Measurements from ENCODE around the gene SMPD3.

DNA sequence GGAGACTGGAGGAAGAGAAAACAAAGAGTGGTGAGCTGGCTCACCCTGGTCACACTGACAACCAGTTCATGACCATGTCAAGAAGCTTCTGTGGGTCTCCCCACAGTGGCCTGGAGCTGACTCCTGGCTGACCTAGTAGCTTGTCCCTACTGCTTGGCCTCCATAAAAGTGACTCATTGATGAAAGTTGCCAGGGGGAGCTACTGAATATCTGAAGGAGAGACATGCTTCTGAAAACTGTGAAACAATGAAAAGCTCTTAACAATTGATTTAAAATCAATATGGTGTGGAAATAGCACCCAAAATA lies 22.0 kb downstream of the SMPD3 start:
- TF ChIP-seq, protein P1, sequence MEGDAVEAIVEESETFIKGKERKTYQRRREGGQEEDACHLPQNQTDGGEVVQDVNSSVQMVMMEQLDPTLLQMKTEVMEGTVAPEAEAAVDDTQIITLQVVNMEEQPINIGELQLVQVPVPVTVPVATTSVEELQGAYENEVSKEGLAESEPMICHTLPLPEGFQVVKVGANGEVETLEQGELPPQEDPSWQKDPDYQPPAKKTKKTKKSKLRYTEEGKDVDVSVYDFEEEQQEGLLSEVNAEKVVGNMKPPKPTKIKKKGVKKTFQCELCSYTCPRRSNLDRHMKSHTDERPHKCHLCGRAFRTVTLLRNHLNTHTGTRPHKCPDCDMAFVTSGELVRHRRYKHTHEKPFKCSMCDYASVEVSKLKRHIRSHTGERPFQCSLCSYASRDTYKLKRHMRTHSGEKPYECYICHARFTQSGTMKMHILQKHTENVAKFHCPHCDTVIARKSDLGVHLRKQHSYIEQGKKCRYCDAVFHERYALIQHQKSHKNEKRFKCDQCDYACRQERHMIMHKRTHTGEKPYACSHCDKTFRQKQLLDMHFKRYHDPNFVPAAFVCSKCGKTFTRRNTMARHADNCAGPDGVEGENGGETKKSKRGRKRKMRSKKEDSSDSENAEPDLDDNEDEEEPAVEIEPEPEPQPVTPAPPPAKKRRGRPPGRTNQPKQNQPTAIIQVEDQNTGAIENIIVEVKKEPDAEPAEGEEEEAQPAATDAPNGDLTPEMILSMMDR (IDR thresholded peaks at IDR 0.05), result no peak
- TF ChIP-seq POLR2A (IDR thresholded peaks at IDR 0.05), result no peak

Data from uterus (tissue), 2 donors.